ENCODE results near the gene VWC2L.

VWC2L gene

DNA sequence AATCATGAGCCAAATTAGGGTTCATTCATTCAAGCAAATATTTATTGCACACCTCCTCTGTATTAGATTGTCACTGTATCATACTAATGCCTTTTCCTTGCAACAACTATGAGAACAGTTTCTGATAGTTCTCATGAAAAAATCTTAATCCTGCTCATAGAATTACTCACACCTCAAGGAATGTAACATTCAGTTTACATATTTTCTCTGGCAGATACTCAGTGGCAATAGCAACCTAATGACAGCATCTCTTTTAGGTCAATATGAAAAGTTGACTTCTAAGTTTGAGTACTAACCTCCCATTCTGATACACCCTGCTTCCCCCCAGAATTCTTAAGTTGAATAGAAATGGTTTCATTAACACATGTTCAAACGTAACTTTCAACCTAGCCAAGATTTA lies 132.0 kb downstream of the VWC2L start:
- H3K4me3 ChIP-seq (ENCODE audit: low read depth, low read length), result no peak overlapping the region
- TF ChIP-seq CTCF (conservative IDR thresholded peaks at IDR 0.05; ENCODE audit: low read depth, low read length), result no peak
- DNase-seq (ENCODE audit: low read depth), result peak; percentile 65

- peak; percentile 60 for DNase-seq (ENCODE audit: low read depth)
- H3K4me3 ChIP-seq (ENCODE audit: low read depth, low read length), result no peak overlapping the region
- TF ChIP-seq CTCF (conservative IDR thresholded peaks at IDR 0.05; ENCODE audit: low read depth, low read length), result no peak
These were observed 132.6 kb downstream of the VWC2L start for GRCh38 chr2:214543386-214543955.

DNA sequence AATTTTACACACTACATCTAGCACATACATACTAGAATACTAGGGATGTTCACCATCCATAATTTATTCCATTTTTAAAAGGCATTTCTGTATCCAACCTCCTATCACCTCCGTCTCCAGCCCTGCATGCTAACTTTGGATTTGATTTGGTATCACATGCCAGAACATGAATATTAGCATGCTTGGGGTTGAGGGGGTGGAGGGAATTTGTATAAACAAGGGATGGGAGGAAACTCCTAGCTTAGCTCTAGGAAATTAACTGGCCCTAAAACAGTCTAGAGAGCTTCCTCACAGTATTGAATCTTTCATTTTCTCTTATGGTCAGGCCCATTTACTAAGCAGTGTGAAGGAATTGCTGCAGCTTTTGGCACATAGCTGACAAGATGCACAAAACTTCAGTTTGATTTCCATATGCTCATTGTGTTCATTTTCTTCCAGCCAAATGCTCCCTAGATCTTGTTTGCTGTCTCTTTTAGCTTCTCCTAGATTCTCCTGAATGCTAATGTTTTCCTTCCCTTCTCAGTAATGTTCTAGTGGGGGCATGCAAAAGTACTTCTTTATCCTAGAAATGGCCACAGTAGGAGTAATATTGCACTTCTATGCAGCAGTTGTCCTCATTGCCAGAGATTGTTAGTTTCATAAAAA lies 135.2 kb downstream of the VWC2L start:
- H3K4me3 ChIP-seq (ENCODE audit: low read depth, low read length), result no peak overlapping the region
- TF ChIP-seq CTCF (conservative IDR thresholded peaks at IDR 0.05; ENCODE audit: low read depth, low read length), result no peak
- no peak for DNase-seq (ENCODE audit: low read depth)

GRCh38 chr2:214547931-214548330 lies 137.1 kb downstream of the VWC2L start:
- TF ChIP-seq CTCF (conservative IDR thresholded peaks at IDR 0.05; ENCODE audit: low read depth, low read length), result no peak
- no peak overlapping the region for H3K4me3 ChIP-seq (ENCODE audit: low read depth, low read length)
- no peak for DNase-seq (ENCODE audit: low read depth)

- TF ChIP-seq CTCF (conservative IDR thresholded peaks at IDR 0.05; ENCODE audit: low read depth, low read length), result no peak
- no peak overlapping the region for H3K4me3 ChIP-seq (ENCODE audit: low read depth, low read length)
- DNase-seq (ENCODE audit: low read depth), result no peak
These were observed 139.1 kb downstream of the VWC2L start for GRCh38 chr2:214549946-214550345.

GRCh38 chr2:214550786-214551185 lies 139.9 kb downstream of the VWC2L start:
- H3K4me3 ChIP-seq (ENCODE audit: low read depth, low read length), result no peak overlapping the region
- TF ChIP-seq CTCF (conservative IDR thresholded peaks at IDR 0.05; ENCODE audit: low read depth, low read length), result no peak
- no peak for DNase-seq (ENCODE audit: low read depth)

DNA sequence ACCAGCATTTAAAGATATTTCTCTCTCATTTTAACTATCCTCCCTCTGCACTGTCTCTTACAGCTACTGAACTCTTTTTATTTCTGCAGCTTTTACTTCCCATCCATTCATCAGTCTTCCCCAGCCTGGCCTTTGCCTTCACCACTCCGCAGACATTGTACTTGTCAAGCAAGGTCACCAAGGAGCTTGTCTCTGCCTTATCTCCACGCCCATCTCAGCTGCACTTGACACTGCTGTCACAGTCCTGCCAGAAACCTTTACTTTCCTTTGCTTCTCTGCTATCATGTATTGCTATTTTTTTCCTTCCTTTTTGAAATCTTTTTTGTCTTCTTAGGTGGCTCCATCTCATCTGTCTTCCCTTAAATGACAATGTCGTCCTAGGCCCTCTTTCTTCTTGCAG lies 147.0 kb downstream of the VWC2L start:
- no peak for DNase-seq (ENCODE audit: low read depth)
- no peak overlapping the region for H3K4me3 ChIP-seq (ENCODE audit: low read depth, low read length)
- TF ChIP-seq CTCF (conservative IDR thresholded peaks at IDR 0.05; ENCODE audit: low read depth, low read length), result no peak

Measured in choroid plexus epithelial cell (primary cell).